Subcutaneous adipose tissue (tissue), 4 donors: ENCODE results near the gene DTNB. TPM values are rescaled to one million over a fixed set of nuclear protein-coding genes. Genes with fewer than 3 reads are reported as not detected.

Source experiments
- total RNA-seq, 4 donors: library from RNA; depleted of rRNA; stranded (reverse); fragments of >200 nt; gene quantifications; one replicate each; pipeline ENCODE4 v1.1.0, GENCODE V29; 2016
- TF ChIP-seq, protein P1 (sequence below): fragments of 450-650 bp; IDR thresholded peaks from one replicate; pipeline ENCODE4 v1.5.1; 2016; ENCODE audit warnings: low read depth, mild to moderate bottlenecking, control low read depth, antibody characterized with exemption, moderate library complexity

DTNB gene
- total RNA-seq, 4 donors from 2014 or later, result 4.6 to 11.6 (median 7.3) TPM

DNA sequence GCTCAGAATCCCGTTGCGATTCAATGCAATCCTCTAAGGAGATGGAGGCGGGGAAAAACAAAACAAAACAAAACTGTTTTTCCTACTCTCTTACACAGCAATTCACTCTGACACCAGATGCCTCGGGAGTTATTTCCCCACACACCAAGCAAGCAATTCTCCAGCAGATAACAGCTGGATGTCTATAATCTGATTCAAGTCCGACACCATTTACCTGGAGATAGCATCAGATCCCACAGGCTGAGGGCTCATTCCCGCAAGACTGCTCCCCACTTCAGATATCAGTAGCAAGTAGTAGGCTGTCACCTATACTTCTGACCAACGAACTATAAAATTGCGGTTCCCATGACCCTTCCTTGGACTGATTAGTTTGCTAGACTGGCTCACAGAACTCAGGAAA lies 58.7 kb downstream of the DTNB start:
- TF ChIP-seq, protein P1, sequence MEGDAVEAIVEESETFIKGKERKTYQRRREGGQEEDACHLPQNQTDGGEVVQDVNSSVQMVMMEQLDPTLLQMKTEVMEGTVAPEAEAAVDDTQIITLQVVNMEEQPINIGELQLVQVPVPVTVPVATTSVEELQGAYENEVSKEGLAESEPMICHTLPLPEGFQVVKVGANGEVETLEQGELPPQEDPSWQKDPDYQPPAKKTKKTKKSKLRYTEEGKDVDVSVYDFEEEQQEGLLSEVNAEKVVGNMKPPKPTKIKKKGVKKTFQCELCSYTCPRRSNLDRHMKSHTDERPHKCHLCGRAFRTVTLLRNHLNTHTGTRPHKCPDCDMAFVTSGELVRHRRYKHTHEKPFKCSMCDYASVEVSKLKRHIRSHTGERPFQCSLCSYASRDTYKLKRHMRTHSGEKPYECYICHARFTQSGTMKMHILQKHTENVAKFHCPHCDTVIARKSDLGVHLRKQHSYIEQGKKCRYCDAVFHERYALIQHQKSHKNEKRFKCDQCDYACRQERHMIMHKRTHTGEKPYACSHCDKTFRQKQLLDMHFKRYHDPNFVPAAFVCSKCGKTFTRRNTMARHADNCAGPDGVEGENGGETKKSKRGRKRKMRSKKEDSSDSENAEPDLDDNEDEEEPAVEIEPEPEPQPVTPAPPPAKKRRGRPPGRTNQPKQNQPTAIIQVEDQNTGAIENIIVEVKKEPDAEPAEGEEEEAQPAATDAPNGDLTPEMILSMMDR, result no peak

DNA sequence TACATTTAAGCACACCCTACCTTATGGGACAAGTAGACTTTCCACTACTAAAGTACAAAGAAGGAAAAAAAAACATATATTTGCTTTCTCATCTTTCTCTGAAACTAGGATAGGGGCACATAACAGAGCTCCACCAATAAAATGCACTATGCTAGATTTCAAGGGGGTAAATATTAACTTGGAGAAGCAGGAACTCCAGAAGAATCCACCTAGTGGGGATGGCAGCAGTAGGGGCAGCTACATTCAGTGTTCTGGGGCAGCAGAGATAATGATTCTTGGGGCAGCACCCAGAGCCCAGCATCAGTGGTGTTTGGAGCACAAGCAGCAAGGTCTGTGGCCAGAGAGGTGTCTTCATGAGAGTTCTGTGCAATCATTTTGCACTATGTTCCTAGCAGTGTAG lies 64.7 kb downstream of the DTNB start:
- TF ChIP-seq, protein P1, result no peak

DNA sequence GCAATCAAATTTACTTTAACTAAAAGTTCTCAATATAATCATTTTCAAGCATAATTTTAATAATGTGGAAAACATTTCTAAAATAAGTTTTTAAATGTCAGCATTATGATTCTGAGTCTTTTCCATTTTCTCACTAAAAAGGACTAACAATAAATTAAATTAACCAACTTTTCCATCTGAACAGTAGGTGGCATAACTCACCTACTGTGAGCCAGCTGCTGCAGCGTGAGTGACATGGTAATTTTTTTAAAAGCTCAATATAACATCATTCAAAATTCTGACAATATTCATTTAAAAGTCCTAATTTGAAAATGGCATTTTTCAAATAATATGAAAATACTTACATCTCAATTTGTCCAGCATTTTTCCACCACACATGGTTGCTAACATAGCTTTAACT lies 66.5 kb downstream of the DTNB start:
- TF ChIP-seq, protein P1, result no peak

DNA sequence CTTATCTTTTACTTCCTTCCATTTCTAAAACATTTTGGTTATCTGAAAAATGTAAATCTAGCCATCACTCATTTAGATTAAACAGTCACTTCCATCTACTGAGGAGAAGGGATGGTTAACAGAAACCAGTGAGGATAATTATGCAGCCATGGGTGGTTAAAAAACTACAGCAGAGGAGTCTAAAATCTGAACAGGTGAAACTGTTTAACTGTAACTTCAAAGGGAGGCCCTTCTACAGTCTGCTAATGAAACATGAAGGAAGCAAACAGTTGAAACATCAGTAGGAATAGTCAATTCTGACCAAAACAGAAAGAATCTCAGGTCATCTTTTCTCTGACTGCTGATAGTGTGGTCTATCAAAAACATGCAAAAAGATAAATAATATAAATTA lies 71.0 kb downstream of the DTNB start:
- TF ChIP-seq, protein P1, result no peak

DNA sequence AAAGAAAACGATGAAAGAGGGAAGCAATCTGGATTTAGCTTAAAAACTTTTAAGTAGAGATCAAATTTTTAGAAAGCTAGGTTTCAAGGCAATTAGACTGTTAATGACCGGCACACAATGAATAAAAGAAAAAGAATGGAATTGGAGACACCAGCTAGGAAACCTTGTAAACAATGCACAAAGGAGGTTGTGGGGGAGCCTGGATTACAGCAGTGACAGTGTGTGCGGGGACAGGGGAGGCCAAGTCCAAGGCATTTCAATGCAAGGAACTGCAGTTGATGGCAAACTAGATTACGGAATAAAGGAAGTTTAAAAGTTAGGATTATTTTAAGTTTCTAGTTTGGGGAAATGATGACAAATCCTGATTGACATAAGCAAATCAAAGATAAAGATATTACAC lies 74.5 kb downstream of the DTNB start:
- TF ChIP-seq, protein P1, result no peak

DNA sequence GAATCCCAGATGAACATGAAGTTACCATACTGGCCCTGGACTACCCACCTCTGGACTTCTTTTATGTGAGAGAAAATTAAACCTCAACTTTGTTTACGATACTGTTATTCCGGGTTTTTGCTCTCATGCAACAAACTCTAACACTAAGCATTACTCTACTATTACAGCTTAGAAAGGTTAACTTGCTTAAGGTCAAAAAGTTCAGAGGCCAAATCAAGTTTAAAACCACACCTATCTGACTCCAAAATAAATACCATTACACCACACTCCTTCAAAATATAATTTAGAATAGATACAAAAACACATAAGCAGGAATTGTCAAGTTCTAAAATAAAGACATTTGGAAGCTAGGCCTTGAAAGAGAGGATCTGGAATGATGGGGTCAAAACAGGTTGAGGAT lies 75.0 kb downstream of the DTNB start:
- TF ChIP-seq, protein P1, result no peak

DNA sequence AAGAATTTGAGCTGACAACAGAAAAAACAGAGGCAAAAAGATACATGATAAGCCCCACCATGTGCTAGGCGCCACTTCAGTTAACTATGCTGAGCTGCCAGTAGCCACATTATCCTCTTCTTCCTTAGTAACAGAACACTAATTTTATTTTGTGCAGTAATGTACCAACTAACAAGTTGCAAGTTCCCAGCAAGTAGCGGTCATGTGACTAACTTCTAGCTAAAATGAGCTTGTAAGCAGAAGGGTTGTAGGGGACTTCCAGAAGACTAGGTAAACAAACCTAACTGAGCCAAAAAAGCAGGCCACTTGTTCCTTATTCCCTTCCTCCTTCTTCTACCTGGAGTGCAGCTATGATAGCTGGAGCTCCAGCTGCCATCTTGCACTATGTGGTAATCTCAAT lies 75.5 kb downstream of the DTNB start:
- TF ChIP-seq, protein P1, result no peak
